Adrenal gland (tissue), 5 donors: ENCODE measurements around the gene NDUFV2.

ENCODE experiments used
- POLR2A ChIP-seq, 2 donors: fragments of 450-650 bp; IDR thresholded peaks; one replicate each; pipeline ENCODE4 v1.6.1; 2017; ENCODE audit warnings: antibody characterized with exemption in 2 of 2, mild to moderate bottlenecking in 2 of 2, moderate library complexity in 1 of 2
- TF ChIP-seq, protein P1 (sequence below), 6 experiments: fragments of 450-650 bp in 4 of 6; fragments of 200-600 bp in 2 of 6; sonication (generic) in 1 of 6; IDR thresholded peaks; 1 replicate in 5 of 6; 2 replicates in 1 of 6; pipeline versions ENCODE4 v1.5.1 to v1.8.0; 2016 to 2021; ENCODE audit warnings: antibody characterized with exemption in 6 of 6, mild to moderate bottlenecking in 2 of 6, moderate library complexity in 1 of 6
- donor health status: DM: no; HTN: no; CAD: no.

GRCh38 chr18:9177466-9177865 lies 75.0 kb downstream of the NDUFV2 start:
- TF ChIP-seq, protein P1, sequence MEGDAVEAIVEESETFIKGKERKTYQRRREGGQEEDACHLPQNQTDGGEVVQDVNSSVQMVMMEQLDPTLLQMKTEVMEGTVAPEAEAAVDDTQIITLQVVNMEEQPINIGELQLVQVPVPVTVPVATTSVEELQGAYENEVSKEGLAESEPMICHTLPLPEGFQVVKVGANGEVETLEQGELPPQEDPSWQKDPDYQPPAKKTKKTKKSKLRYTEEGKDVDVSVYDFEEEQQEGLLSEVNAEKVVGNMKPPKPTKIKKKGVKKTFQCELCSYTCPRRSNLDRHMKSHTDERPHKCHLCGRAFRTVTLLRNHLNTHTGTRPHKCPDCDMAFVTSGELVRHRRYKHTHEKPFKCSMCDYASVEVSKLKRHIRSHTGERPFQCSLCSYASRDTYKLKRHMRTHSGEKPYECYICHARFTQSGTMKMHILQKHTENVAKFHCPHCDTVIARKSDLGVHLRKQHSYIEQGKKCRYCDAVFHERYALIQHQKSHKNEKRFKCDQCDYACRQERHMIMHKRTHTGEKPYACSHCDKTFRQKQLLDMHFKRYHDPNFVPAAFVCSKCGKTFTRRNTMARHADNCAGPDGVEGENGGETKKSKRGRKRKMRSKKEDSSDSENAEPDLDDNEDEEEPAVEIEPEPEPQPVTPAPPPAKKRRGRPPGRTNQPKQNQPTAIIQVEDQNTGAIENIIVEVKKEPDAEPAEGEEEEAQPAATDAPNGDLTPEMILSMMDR (IDR thresholded peaks at IDR 0.05), result no peak
- TF ChIP-seq POLR2A (IDR thresholded peaks at IDR 0.05), result no peak
